ENCODE results near the gene SKOR1. TPM values are rescaled to one million over a fixed set of nuclear protein-coding genes. Genes with fewer than 3 reads are reported as not detected.

SKOR1 gene
- total RNA-seq, 1 donor from 2014 or later, result 0.10 TPM

DNA sequence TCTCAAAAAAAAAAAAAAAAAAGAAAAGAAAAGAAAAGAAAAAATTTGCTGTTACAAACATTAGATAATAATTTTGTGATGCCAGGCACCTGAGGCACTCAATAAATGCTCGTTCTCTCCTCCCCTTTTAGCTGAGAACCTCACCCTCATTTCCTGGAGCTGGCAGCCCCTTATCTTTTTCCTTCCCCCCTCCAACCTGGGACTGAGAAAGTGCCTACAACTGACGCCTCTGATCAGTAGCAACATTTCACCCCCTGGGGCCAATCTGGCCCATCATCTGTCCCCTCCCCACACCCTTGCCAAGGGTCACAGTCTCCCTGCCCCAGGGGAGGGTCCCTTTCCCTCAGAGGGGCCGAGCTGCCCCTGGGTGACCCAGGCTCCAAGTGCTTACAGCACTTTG lies 27.1 kb downstream of the SKOR1 start:
- no peak for DNase-seq (ENCODE audit: low read depth)

DNA sequence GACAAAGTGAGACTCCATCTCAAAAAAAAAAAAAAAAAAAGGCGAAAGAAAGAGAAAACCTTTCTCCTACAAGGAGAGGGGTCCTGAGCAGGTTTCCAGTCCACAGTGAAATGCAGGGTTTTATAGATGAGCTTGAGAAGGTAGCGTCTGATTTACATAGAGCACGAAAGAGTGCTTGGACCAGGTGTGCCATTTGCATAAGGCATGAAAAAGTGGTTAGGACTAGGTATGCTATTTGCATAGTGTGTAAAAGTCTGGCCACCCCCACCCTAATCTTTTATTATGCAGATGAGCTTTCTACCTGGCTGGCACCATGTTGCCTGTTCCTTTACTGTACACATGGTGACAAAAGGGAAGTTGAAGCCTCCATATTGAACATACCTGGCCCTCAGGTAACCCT lies 28.1 kb downstream of the SKOR1 start:
- DNase-seq (ENCODE audit: low read depth), result no peak

DNA sequence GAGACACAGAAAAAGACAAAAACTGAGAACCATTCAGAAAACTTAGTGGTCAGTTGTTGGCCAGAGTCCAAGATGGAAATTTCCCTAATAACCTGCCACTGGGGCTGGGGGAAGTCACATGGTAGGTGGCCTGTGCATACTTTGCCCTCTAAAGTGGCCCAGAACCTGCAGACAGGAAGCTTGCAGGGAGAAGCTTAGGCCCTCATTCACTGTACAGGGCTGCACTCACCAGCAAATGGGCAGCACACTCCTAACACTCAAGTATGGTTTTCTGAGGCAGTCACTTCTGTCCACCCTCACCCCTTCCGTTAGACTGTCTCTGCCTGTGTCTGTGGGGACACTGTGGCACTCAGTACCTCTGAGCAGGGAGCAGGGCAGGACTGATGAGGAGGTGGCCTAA lies 29.0 kb downstream of the SKOR1 start:
- no peak for DNase-seq (ENCODE audit: low read depth)

DNA sequence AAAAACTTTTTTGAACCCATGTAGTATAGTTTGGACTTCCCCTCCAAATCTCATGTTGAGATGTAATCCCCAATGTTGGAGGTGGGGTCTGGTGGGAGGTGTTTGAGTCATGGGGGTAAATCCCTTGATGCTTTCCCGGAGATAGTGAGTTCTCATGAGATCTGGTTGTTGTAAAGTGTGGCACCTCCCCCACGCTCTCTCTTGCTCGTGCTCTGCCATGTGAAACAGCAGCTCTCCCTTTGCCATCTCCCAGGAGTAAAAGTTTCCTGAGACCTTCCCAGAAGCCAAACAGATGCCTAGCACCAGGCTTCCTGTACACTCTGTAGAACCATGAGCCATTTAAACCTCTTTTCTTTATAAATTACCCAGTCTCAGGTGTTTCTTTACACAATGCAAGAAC lies 30.5 kb downstream of the SKOR1 start:
- peak; percentile 68 for DNase-seq (ENCODE audit: low read depth)

DNA sequence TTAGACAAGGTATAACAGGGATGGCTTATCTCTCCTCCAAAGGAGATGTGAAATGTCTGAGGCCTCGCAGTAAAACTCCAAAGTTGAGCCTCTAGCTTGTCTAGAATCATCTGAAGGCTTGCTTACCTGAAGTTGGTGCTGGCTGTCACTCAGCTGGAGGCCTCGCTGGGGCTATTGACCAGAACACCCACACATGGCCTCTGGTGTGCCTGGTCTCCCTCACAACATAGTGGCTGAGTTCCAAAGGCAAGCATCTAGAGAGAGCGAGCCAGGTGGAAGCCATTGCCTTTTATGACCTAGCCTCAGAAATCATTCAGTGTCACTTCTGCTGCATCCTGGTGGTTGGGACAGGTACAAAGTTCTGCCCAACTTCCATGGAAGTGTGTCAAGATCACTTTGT lies 31.9 kb downstream of the SKOR1 start:
- no peak for DNase-seq (ENCODE audit: low read depth)

DNA sequence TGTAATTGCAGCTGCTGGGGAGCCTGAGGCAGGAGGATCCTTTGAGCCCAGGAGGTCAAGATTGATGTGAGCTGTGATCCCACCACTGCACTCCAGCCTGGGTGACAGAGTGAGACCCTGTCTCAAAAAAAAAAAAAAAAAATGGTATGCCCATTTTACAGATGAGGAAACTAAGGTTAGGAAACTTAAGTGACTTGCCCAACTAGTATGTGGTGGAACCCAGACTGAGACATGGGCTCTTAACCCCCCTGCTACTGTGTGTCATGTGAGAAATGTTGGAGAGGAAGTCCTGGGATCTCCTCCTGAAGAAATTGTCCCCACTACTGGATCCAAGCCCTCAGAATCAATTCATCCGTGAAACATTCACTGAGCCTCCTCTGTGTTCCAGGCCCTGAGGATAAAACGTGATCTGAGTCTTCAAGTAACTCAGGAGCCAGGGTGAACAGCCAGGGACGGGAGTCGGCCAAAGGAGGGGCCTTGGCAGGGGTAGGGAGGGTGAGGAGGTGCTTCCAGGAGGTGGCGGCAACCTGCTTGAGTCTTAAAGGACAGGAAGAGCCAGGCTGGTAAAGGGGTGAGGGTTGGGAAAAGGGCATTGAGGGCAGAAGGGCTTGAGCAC lies 34.1 kb downstream of the SKOR1 start:
- DNase-seq (ENCODE audit: low read depth), result peak; percentile 71

DNA sequence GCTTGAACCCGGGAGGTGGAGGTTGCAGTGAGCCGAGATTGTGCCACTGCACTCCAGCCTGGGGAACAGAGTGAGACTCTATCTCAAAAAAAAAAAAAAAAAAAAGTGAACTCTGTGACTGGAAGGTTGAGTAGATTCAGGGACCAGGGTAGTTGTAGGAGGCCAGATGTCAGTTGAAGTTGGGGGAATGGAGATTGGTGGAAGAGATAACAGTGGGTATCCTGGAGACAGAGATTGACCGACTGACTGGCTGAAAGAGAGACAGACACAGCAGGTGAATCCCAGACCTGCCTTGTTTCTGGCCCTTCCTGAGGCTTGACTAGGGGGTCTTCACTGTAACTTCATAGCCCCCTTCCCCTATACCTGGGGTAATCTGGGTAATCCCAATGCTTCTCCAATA lies 36.7 kb downstream of the SKOR1 start:
- no peak for DNase-seq (ENCODE audit: low read depth)

DNA sequence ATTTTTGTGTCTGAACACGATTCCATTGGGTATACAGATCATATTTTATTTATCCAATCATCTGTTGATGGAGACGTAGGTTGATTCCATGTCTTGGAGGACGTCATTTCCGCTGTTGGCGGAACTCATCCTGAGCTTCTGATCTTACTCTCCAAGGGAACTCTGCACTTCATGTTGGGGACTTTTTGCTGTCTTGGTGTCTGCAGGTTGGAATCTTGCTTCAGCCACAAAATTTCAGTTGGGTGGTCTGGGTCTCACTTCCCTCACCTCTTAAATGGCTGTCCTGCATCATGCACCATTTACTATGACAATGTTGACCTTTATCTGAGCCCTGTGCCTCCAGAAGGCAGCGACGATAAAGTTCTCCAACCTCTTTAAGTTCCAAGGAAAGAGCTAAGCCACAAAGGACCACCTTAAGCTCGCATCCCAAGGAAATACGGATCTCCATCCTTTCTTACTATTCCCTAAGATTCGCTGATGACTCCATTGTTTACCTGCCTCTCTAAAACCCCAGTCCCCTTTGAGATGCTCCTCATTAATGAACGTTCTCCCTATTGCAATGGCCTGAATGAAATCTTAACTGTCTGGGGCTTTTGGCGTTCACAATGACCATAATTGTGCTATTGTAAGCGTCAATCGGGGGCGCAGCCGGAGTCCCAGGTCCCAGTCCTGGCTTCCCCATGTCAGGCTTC lies 37.6 kb downstream of the SKOR1 start:
- DNase-seq (ENCODE audit: low read depth), result no peak

DNA sequence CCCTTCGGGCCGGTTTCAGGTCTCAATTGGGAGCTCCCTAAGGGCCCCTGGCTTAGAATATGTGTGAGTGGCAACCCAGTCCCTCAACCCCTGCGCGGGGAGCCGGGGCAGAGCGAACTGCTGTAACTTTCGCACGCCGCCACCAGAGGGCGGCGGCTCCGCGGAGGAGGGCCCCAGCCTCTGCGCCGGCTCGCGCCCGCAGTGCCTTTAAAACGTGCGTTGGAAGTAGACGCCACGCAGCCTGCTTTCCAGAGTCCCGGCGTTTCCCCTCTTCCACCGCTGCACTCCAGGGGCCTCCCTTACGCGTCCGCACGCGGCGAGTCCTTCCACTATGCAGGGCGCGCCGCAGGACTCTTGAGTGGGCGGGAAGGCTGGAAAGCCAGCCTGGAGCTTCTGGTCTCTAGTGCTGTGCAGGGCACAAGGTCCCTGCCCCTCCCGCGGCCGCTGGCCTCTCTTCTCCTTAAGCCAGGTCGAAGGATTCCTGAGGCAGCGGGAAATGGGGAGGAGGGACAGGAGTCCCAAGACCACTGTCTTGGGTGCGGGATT lies 38.2 kb downstream of the SKOR1 start:
- DNase-seq (ENCODE audit: low read depth), result no peak

DNA sequence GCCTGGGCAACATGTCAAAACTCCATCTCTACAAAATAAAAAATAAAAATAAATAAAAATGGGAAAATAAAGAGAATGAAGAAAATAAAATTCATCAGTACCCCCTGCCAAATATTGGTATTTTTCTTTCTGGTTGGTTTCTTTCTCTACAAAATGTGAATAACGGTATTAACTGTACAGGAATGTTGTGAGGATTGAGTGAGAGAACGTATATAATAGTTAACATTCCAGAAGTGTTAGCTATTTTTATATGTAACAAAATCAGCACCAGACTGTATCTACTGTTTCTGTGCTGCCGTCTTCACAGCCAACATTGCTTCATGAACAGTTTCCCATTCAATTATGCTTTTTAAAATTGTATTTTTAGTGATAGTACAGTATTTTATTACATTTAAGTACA lies 40.0 kb downstream of the SKOR1 start:
- DNase-seq (ENCODE audit: low read depth), result no peak

DNA sequence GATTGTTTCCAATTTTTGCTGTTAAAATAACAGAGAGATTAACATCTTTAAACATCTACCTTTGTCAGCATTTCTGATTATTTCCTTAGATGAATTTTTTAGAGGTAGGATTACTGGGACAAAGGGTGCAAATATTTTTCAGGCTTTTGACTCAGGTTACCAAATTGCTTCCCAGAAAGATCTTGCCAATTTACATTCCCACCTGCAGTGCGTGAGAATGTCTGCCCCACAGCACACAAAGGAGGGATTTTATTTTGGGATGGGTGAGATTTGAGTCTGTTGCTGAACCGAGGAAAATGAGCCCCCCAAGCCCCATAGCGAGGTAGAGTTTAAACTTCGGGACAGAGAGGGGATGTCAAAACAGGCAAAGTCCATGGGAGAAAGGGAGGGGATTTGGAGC lies 40.5 kb downstream of the SKOR1 start:
- no peak for DNase-seq (ENCODE audit: low read depth)

DNA sequence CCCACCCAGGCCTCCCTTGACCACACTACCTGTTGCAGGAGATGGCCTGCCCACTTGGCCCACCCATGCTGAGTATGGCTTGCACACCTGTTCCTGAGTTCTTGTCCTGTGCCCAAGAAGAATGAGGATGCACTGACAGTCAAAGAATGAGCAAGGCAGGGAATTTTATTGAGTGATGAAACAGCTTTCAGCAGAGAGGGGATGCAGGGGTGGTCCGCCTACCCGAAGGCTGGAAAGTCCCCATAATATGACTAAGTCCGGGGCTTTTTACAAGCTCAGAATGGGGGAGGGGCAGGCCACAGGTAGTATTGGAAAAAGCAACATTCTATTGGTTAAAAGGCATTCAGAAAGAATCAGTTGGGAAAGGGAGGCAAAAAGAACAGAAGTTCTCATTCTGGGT lies 44.4 kb downstream of the SKOR1 start:
- no peak for DNase-seq (ENCODE audit: low read depth)

DNA sequence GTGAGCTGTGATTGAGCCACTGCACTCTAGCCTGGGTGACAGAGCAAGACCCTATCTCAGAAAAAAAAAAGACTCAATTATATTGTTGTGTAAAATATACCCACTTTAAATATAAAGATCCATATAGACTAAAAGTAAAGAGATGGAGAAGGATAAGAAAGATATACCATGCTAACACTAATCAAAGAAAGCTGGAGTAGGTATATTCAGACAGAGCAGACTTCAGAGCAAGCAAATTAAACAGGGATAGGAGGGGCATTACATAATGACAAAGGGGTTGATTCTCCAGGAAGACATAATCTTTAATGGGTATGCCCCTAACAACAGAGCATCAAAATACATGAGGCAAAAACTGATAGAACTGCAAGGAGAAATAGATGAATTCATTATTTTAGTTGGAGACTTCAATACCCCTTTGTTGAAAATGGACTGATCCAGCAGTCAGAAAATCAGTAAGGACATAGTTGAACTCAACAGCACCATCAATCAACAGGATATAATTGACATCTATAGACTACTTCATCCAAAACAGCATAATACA lies 45.6 kb downstream of the SKOR1 start:
- no peak for DNase-seq (ENCODE audit: low read depth)

DNA sequence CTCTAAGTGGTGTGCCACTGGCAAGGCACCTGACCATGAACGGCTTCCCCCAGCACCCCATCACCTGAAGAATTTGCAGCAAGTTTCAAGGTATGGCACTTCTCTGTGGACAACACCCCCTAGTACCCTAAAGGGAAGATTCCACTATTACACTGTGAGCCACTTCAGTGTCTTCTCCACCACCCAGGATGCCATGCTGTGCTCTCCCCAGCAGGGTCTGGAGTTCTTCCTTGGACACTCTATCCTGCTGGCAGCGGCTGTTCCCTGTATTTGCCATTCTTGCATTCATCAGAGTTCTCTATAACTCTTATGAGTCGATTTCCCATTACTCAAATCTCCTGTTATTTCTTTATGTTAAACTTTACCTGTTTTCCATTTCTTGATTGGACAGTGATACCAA lies 48.5 kb downstream of the SKOR1 start:
- DNase-seq (ENCODE audit: low read depth), result no peak

DNA sequence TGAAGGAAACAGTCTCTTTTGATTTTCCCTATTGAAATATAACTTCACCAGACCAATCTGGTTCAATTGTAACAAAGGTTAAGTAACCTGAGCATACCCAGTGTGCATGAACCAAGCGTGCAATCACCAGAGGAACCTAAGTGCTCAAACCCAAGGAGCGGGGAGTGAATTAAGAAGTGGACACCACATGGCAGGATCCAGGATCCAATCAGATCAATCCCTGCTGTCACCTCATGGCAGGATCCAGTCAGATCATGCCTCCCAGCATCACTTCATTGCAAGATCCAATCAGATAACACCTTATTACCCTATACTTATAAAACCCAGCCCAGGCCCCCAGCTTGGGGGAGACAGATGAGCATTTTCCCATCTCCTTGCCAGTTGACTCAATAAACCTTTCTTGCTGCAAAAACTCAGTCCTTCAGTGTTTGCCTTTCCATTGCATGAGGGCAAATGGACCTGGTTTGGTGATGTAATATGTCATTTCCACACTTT lies 53.5 kb downstream of the SKOR1 start:
- DNase-seq (ENCODE audit: low read depth), result no peak

DNA sequence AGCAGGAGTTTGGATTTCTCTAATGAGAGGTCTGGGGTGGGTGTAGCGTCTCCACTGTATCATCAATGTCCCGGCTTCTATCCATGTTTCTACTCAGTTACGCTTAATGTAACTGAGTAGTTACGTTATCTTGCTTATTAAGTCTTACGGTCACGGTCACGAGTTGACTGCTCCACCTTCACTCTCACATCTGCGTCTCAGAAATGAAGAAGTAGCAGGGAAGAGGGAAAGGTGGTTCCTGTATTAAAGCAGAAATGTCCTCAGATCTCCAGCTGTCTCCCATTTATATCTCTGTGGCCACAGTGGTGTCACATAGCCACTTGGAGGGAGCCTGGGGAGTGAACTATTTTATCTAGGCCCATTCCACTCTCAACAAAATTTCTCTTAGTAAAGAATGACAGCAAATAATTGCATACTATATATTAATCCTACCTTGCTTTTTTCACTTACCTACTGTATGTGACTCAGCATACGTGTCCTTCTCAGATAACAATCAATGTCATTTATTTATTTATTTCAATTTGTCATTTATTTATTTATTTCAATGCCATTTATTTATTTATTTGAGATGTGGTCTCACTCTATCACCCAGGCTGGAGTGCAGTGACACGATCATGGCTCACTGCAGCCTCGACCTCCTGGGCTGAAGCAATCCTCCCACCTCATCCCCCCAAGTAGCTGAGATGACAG lies 54.3 kb downstream of the SKOR1 start:
- DNase-seq (ENCODE audit: low read depth), result no peak

DNA sequence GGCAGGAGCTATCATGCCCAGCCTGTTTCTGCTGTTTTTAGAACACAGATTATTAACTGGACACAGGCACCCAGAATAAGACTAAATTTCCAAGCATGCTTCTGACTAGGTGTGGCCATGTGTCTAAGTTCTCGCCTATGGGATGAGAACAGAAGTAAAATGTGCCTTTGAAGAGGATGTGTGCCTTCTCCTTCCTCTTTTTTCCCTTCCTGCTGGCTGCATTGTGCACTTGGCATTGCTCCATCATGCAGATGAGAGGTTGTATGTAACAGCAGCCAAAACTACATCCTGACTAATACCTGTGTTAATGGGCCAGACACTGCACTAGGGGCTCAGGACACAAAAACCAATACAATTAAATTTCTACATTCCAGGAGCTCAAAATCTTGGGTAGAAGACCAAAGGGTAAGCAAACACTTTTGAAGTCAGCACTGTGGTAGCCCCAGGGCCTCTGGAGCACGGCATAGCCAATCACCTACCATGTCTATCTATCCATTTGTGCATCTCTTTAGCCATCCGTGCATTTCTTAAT lies 55.4 kb downstream of the SKOR1 start:
- DNase-seq (ENCODE audit: low read depth), result peak; percentile 76

DNA sequence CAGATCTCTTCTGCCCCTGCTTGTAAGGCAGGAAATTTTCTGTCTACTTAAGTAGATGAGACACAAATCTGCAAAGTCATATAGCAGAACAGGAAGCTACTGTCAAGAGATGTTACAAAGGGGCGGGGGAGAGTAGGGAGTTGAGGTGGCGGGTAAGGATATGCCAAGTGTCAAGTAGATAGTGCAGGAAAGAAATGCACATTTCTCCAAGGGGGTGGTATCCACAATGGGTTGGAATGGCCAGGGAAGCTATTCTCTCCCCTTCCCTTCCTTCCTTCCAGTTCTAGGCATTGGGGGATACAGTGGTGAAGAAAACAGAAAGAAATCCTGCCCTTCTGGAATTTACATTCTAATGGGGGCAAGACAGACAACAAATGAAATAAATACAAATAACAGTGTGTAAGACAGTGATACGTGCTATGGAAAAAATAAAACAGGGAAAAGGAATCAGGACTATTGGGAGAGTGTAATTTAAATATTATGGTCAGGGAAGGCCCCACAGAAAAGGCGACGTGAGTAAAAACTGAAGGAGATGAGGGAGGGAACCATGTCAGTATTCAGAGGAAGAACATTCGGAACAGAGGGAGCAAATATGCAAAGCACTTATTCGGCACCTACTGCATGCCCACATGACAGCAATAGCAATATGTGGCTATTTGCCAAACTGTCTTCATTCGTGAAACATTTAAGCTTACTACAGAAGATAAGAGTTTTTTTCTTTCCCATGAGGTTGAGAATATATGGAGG lies 57.4 kb downstream of the SKOR1 start:
- no peak for DNase-seq (ENCODE audit: low read depth)

DNA sequence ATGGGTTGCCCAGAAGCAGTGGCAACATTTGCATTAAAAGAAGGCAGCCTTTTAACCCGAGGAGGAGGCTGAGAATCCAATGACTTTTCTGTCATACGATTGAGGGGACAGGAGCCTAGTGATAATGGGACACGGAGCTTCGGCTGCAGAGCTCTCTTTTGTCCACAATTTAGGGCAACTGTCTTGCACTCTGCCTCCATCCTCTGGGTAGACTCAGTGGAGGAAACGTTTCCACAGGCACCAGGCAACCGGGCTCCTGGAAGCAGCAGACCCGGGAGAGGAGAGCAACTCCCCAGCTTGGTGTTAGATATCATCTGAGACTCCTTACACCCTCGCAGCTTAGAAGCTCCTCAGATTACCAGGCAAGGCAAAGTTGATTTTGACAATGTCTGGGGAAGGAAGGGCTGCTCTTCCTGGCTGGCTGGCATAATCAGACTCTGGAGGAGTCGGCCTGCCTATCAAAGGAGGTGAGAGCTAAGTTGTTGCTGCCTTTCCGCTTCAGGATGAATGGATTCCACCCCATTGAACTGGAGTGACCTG lies 58.0 kb downstream of the SKOR1 start:
- no peak for DNase-seq (ENCODE audit: low read depth)

DNA sequence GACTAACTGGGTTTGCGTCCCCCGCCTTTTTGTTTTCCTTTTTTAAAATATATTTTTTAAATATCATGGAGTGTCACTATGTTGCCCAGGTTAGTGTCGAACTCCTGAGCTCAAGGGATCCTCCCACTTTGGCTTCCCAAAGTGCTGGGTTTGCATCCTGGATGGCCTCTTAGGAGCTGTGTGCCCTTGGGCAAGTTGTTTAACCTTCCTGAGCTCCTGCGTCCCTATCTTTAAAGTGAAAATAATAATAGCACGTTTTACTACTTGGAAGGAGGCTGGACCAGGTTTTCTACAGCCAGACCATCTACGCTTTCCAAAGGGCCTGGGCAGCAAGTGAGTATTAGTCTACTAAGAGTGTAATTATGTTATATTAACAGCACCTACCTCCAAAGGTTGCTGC lies 58.7 kb downstream of the SKOR1 start:
- no peak for DNase-seq (ENCODE audit: low read depth)

Measured in renal cortical epithelial cell (primary cell).